Activated T-helper 2 cell treated with anti-CD3 and anti-CD28 coated beads, Interferon-gamma antibody, Interleukin-2, Interleukin-4, amounts not matched to agents 10 μg/mL and 5 μg/mL and 100 μg/mL, durations not matched to agents 14 hours and 24 hours and 36 hours (primary cell): ENCODE measurements around the gene UNC5C. TPM values are rescaled to one million over a fixed set of nuclear protein-coding genes. Genes with fewer than 3 reads are reported as not detected.

Experiments used
- DNase-seq: peaks from one replicate; pipeline ENCODE4 v3.0.0; 2021; ENCODE audit warnings: low spot score
- H3K27ac Mint-ChIP-seq: one replicate; pipeline ENCODE4 v1.8.0; 2021; ENCODE audit warnings: mixed read lengths
- H3K27me3 Mint-ChIP-seq: one replicate; pipeline ENCODE4 v1.8.0; 2021; ENCODE audit warnings: low read depth, mixed read lengths
- H3K36me3 Mint-ChIP-seq: one replicate; pipeline ENCODE4 v1.8.0; 2021; ENCODE audit warnings: low read depth, mixed read lengths
- H3K4me1 Mint-ChIP-seq: one replicate; pipeline ENCODE4 v1.8.0; 2021; ENCODE audit warnings: low read depth, mixed read lengths
- H3K4me3 Mint-ChIP-seq: one replicate; pipeline ENCODE4 v1.8.0; 2021; ENCODE audit warnings: low read depth, mild to moderate bottlenecking, moderate library complexity, mixed read lengths
- H3K9me3 Mint-ChIP-seq: one replicate; pipeline ENCODE4 v1.8.0; 2021; ENCODE audit warnings: mixed read lengths
- intact Hi-C: fragments of 100-400 bp; cut with micrococcal nuclease; formaldehyde crosslinking; loops from one replicate; pipeline ENCODE4 v1.15.1; 2023
- total RNA-seq: library from RNA; stranded (reverse); gene quantifications from 2 replicates; pipeline ENCODE4 v1.2.3, GENCODE V29; 2022

UNC5C gene
- total RNA-seq, 1 donor from 2014 or later, result 0.11 TPM

- no peak overlapping the region for H3K4me3 Mint-ChIP-seq
- no peak for DNase-seq
- no peak overlapping the region for H3K27ac Mint-ChIP-seq
- H3K9me3 Mint-ChIP-seq, result no peaks in the 10 kb centered on the region
- intact Hi-C loops, result no loop called here
- no peaks in the 10 kb centered on the region for H3K36me3 Mint-ChIP-seq
- H3K27me3 Mint-ChIP-seq, result no peaks in the 10 kb centered on the region
- H3K4me1 Mint-ChIP-seq, result peaks cover 9% of the 10 kb centered on the region
Observed at GRCh38 chr4:95426455-95426854, 122.3 kb downstream of the UNC5C start.

GRCh38 chr4:95422436-95422835 is 126.3 kb downstream of the UNC5C start:
- no peaks in the 10 kb centered on the region for H3K36me3 Mint-ChIP-seq
- no peak overlapping the region for H3K27ac Mint-ChIP-seq
- H3K4me1 Mint-ChIP-seq, result peaks cover 14% of the 10 kb centered on the region
- no peak for DNase-seq
- H3K9me3 Mint-ChIP-seq, result no peaks in the 10 kb centered on the region
- no peak overlapping the region for H3K4me3 Mint-ChIP-seq
- intact Hi-C loops, result no loop called here
- H3K27me3 Mint-ChIP-seq, result no peaks in the 10 kb centered on the region

- H3K36me3 Mint-ChIP-seq, result no peaks in the 10 kb centered on the region
- H3K4me3 Mint-ChIP-seq, result no peak overlapping the region
- DNase-seq, result no peak
- no peaks in the 10 kb centered on the region for H3K9me3 Mint-ChIP-seq
- no peak overlapping the region for H3K27ac Mint-ChIP-seq
- H3K4me1 Mint-ChIP-seq, result peaks cover 13% of the 10 kb centered on the region
- intact Hi-C loops, result no loop called here
- H3K27me3 Mint-ChIP-seq, result no peaks in the 10 kb centered on the region
Observed at GRCh38 chr4:95421869-95422268, 126.9 kb downstream of the UNC5C start.

GRCh38 chr4:95417531-95417930 is 131.2 kb downstream of the UNC5C start:
- no peaks in the 10 kb centered on the region for H3K9me3 Mint-ChIP-seq
- no peak for DNase-seq
- H3K4me1 Mint-ChIP-seq, result peaks cover 12% of the 10 kb centered on the region
- no peak overlapping the region for H3K4me3 Mint-ChIP-seq
- no peak overlapping the region for H3K27ac Mint-ChIP-seq
- intact Hi-C loops, result no loop called here
- H3K36me3 Mint-ChIP-seq, result no peaks in the 10 kb centered on the region
- H3K27me3 Mint-ChIP-seq, result peaks cover 5% of the 10 kb centered on the region

- Mint-ChIP-seq H3K27ac (no peak overlapping the region), H3K9me3 (no peaks in the 10 kb centered on the region), H3K4me3 (no peak overlapping the region), H3K4me1 (peaks cover 12% of the 10 kb centered on the region), H3K36me3 (no peaks in the 10 kb centered on the region), H3K27me3 (peaks cover 6% of the 10 kb centered on the region)
- intact Hi-C loops, result no loop called here
- DNase-seq, result no peak
Observed at GRCh38 chr4:95415346-95415771, 133.4 kb downstream of the UNC5C start.

- DNase-seq, result no peak
Observed at GRCh38 chr4:95411371-95412088, 137.2 kb downstream of the UNC5C start.

GRCh38 chr4:95410387-95410977 is 138.3 kb downstream of the UNC5C start:
- Mint-ChIP-seq H3K27me3 (peaks cover 14% of the 10 kb centered on the region), H3K4me3 (no peak overlapping the region), H3K27ac (no peak overlapping the region), H3K4me1 (no peaks in the 10 kb centered on the region), H3K36me3 (no peaks in the 10 kb centered on the region), H3K9me3 (no peaks in the 10 kb centered on the region)
- intact Hi-C loops, result no loop called here
- no peak for DNase-seq

More at GRCh38 chr4:95411371-95412088, 137.2 kb downstream of the UNC5C start:
- H3K36me3 Mint-ChIP-seq, result no peaks in the 10 kb centered on the region
- no peak overlapping the region for H3K27ac Mint-ChIP-seq
- no peaks in the 10 kb centered on the region for H3K9me3 Mint-ChIP-seq
- peaks cover 7% of the 10 kb centered on the region for H3K4me1 Mint-ChIP-seq
- H3K4me3 Mint-ChIP-seq, result no peak overlapping the region
- peaks cover 16% of the 10 kb centered on the region for H3K27me3 Mint-ChIP-seq
- intact Hi-C loops, result no loop called here

GRCh38 chr4:95409750-95410149 is 139.0 kb downstream of the UNC5C start:
- Mint-ChIP-seq H3K27me3 (peaks cover 11% of the 10 kb centered on the region), H3K4me3 (no peak overlapping the region), H3K36me3 (no peaks in the 10 kb centered on the region), H3K9me3 (no peaks in the 10 kb centered on the region), H3K4me1 (no peaks in the 10 kb centered on the region), H3K27ac (no peak overlapping the region)
- intact Hi-C loops, result no loop called here
- DNase-seq, result no peak

GRCh38 chr4:95409127-95409526 is 139.6 kb downstream of the UNC5C start:
- no peaks in the 10 kb centered on the region for H3K36me3 Mint-ChIP-seq
- no peaks in the 10 kb centered on the region for H3K9me3 Mint-ChIP-seq

GRCh38 chr4:95402299-95402698 is 146.5 kb downstream of the UNC5C start:
- Mint-ChIP-seq H3K4me3 (no peak overlapping the region), H3K9me3 (no peaks in the 10 kb centered on the region), H3K27ac (no peak overlapping the region), H3K36me3 (no peaks in the 10 kb centered on the region), H3K4me1 (no peaks in the 10 kb centered on the region), H3K27me3 (peaks cover 5% of the 10 kb centered on the region)
- intact Hi-C loops, result no loop called here
- DNase-seq, result no peak

More at GRCh38 chr4:95409127-95409526, 139.6 kb downstream of the UNC5C start:
- intact Hi-C loops, result no loop called here
- Mint-ChIP-seq H3K4me3 (no peak overlapping the region), H3K27ac (no peak overlapping the region), H3K4me1 (no peaks in the 10 kb centered on the region), H3K27me3 (peaks cover 11% of the 10 kb centered on the region)
- DNase-seq, result no peak

- Mint-ChIP-seq H3K9me3 (no peaks in the 10 kb centered on the region), H3K4me3 (no peak overlapping the region), H3K27ac (no peak overlapping the region), H3K4me1 (no peaks in the 10 kb centered on the region), H3K27me3 (peaks cover 6% of the 10 kb centered on the region), H3K36me3 (no peaks in the 10 kb centered on the region)
- DNase-seq, result no peak
- intact Hi-C loops, result no loop called here
Observed at GRCh38 chr4:95398217-95398616, 150.6 kb downstream of the UNC5C start.

- Mint-ChIP-seq H3K9me3 (no peaks in the 10 kb centered on the region), H3K36me3 (no peaks in the 10 kb centered on the region), H3K27me3 (peaks cover 6% of the 10 kb centered on the region), H3K4me1 (no peaks in the 10 kb centered on the region), H3K4me3 (no peak overlapping the region), H3K27ac (no peak overlapping the region)
- intact Hi-C loops, result no loop called here
- DNase-seq, result no peak
Observed at GRCh38 chr4:95394752-95395306, 153.9 kb downstream of the UNC5C start.

GRCh38 chr4:95393821-95394220 is 155.0 kb downstream of the UNC5C start:
- intact Hi-C loops, result no loop called here
- no peaks in the 10 kb centered on the region for H3K4me1 Mint-ChIP-seq
- no peak overlapping the region for H3K4me3 Mint-ChIP-seq
- no peaks in the 10 kb centered on the region for H3K36me3 Mint-ChIP-seq
- no peak for DNase-seq
- peaks cover 4% of the 10 kb centered on the region for H3K27me3 Mint-ChIP-seq
- H3K9me3 Mint-ChIP-seq, result no peaks in the 10 kb centered on the region
- H3K27ac Mint-ChIP-seq, result no peak overlapping the region
